Esophagus squamous epithelium (tissue), 5 donors: ENCODE measurements around the gene SDHB. TPM values are rescaled to one million over a fixed set of nuclear protein-coding genes. Genes with fewer than 3 reads are reported as not detected.

Experiments used
- DNase-seq: peaks from one replicate; lab custom pipeline; 2025; lab: John Stamatoyannopoulos, UW
- H3K27ac ChIP-seq, 4 donors: fragments of 200-600 bp; sonication (generic); one replicate each; pipeline ENCODE4 v1.5.1; 2016 to 2019; ENCODE audit warnings: mild to moderate bottlenecking in 1 of 4
- H3K27me3 ChIP-seq, 4 donors: fragments of 200-600 bp; sonication (generic); 1 replicate in 3 of 4; 2 replicates in 1 of 4; pipeline versions ENCODE4 v1.5.1 to v1.6.0; 2017 to 2021; ENCODE audit warnings: antibody characterized with exemption in 1 of 4
- H3K36me3 ChIP-seq, 3 donors: fragments of 200-600 bp; sonication (generic); one replicate each; pipeline ENCODE4 v1.5.1; 2016 to 2019
- H3K4me1 ChIP-seq, 3 donors: fragments of 200-600 bp; sonication (generic); one replicate each; pipeline ENCODE4 v1.5.1; 2017 to 2019
- H3K4me3 ChIP-seq, 4 donors: fragments of 200-600 bp; sonication (generic); 1 replicate in 3 of 4; 2 replicates in 1 of 4; pipeline ENCODE4 v1.5.1; 2016 to 2019; ENCODE audit warnings: mild to moderate bottlenecking in 2 of 4, moderate library complexity in 1 of 4
- H3K9me3 ChIP-seq, 3 donors: fragments of 200-600 bp; sonication (generic); one replicate each; pipeline ENCODE4 v1.5.1; 2016 to 2019
- CTCF ChIP-seq, 6 experiments: fragments of 450-650 bp in 4 of 6; fragments of 200-600 bp in 2 of 6; sonication (generic) in 2 of 6; IDR thresholded peaks; one replicate each; pipeline ENCODE4 v1.5.1; 2016 to 2019; ENCODE audit warnings: antibody characterized with exemption in 6 of 6, mild to moderate bottlenecking in 4 of 6, moderate library complexity in 4 of 6
- POLR2A ChIP-seq, 4 donors: fragments of 450-650 bp; IDR thresholded peaks; one replicate each; pipeline ENCODE4 v1.6.1; 2017; ENCODE audit warnings: antibody characterized with exemption in 4 of 4, mild to moderate bottlenecking in 4 of 4, moderate library complexity in 3 of 4
- WGBS, 2 donors: methylation state at CpG; one replicate each; pipeline ENCODE4 v1.1.5; 2018; 5-methylcytosine and 5-hydroxymethylcytosine counted together
- intact Hi-C: fragments of 100-400 bp; cut with DNase I; formaldehyde crosslinking; loops from one replicate; pipeline ENCODE4 v1.15.0; 2022
- total RNA-seq, 4 donors: library from RNA; depleted of rRNA; stranded (reverse); fragments of >200 nt; gene quantifications; one replicate each; pipeline ENCODE4 v1.1.0, GENCODE V29; 2016
- donor health status: DM: yes; HTN: yes; CAD: no.

The SDHB gene
- total RNA-seq, 4 donors from 2014 or later: 78.4 to 137 (median 119) TPM

- intact Hi-C loops: no loop called here
- no peaks in the 10 kb centered on the region for H3K9me3 ChIP-seq
- no peak overlapping the region for H3K4me3 ChIP-seq
- DNase-seq: no peak
- H3K27me3 ChIP-seq: no peaks in the 10 kb centered on the region
- no peak for TF ChIP-seq POLR2A (IDR thresholded peaks at IDR 0.05)
- TF ChIP-seq CTCF (IDR thresholded peaks at IDR 0.05): no peak
- H3K36me3 ChIP-seq: peaks cover 10 to 77% (median 29%) of the 10 kb centered on the region in 3 donors
- peak overlapping the region in 2 of 4 donors; percentile 57 to 62 for H3K27ac ChIP-seq
- WGBS, 2 donors: 57 to 63% methylated on average over 5 of the region's 5 CpGs
- peaks cover 4 to 18% (median 7%) of the 10 kb centered on the region in 3 donors for H3K4me1 ChIP-seq
Measured at GRCh38 chr1:17045150-17045549, 8.7 kb downstream of the SDHB start.

GRCh38 chr1:17043676-17044075 is 10.2 kb downstream of the SDHB start:
- peaks cover 10 to 77% (median 26%) of the 10 kb centered on the region in 3 donors for H3K36me3 ChIP-seq
- TF ChIP-seq CTCF (IDR thresholded peaks at IDR 0.05) (no peak), POLR2A (IDR thresholded peaks at IDR 0.05) (no peak)
- H3K9me3 ChIP-seq: no peaks in the 10 kb centered on the region
- WGBS, 2 donors: 76 to 89% methylated on average over 5 of the region's 5 CpGs
- no peak for DNase-seq
- intact Hi-C loops: loop anchor here (5.0 kb wide), 1 partner anchor 81 kb away; no protein-coding TSS in a partner anchor
- H3K4me1 ChIP-seq: peaks cover 4 to 18% (median 7%) of the 10 kb centered on the region in 3 donors
- H3K4me3 ChIP-seq: no peak overlapping the region
- no peak overlapping the region for H3K27ac ChIP-seq
- no peaks in the 10 kb centered on the region for H3K27me3 ChIP-seq

- intact Hi-C loops: loop anchor here (5.0 kb wide), 1 partner anchor 78 kb away; no protein-coding TSS in a partner anchor
- whole genome bisulfite sequencing, 2 donors: 71 to 72% methylated on average over 1 of the region's 1 CpG
- H3K36me3 ChIP-seq: peaks cover 10 to 96% (median 26%) of the 10 kb centered on the region in 3 donors
- H3K4me1 ChIP-seq: peaks cover 0 to 5% (median 0%) of the 10 kb centered on the region in 3 donors
- no peaks in the 10 kb centered on the region for H3K27me3 ChIP-seq
- no peaks in the 10 kb centered on the region for H3K9me3 ChIP-seq
- H3K27ac ChIP-seq: no peak overlapping the region
- DNase-seq: no peak
- H3K4me3 ChIP-seq: no peak overlapping the region
- no peak for TF ChIP-seq POLR2A (IDR thresholded peaks at IDR 0.05)
- TF ChIP-seq CTCF (IDR thresholded peaks at IDR 0.05): no peak
Measured at GRCh38 chr1:17040135-17040534, 13.7 kb downstream of the SDHB start.

- H3K4me3 ChIP-seq: no peak overlapping the region
- WGBS, 2 donors: 96 to 97% methylated on average over 2 of the region's 2 CpGs
- no peak overlapping the region for H3K27ac ChIP-seq
- peaks cover 10 to 95% (median 25%) of the 10 kb centered on the region in 3 donors for H3K36me3 ChIP-seq
- H3K4me1 ChIP-seq: no peaks in the 10 kb centered on the region
- H3K9me3 ChIP-seq: no peaks in the 10 kb centered on the region
- intact Hi-C loops: no loop called here
- H3K27me3 ChIP-seq: no peaks in the 10 kb centered on the region
- no peak for TF ChIP-seq CTCF (IDR thresholded peaks at IDR 0.05)
- no peak for TF ChIP-seq POLR2A (IDR thresholded peaks at IDR 0.05)
- DNase-seq: no peak
Measured at GRCh38 chr1:17039522-17039921, 14.3 kb downstream of the SDHB start.

GRCh38 chr1:17033481-17033880 is 20.4 kb downstream of the SDHB start:
- TF ChIP-seq POLR2A (IDR thresholded peaks at IDR 0.05): no peak
- TF ChIP-seq CTCF (IDR thresholded peaks at IDR 0.05): no peak
- intact Hi-C loops: no loop called here
- no peak overlapping the region for H3K4me3 ChIP-seq
- no peaks in the 10 kb centered on the region for H3K4me1 ChIP-seq
- no peaks in the 10 kb centered on the region for H3K27me3 ChIP-seq
- no peak overlapping the region for H3K27ac ChIP-seq
- WGBS, 2 donors: 83 to 84% methylated on average over 4 of the region's 4 CpGs
- DNase-seq: no peak
- peaks cover 10 to 95% (median 20%) of the 10 kb centered on the region in 3 donors for H3K36me3 ChIP-seq
- no peaks in the 10 kb centered on the region for H3K9me3 ChIP-seq
